HG02870 (cell line): ENCODE measurements around the gene CAPN12.

Experiments used
- ATAC-seq: cut with Tn5 transposase; IDR thresholded peaks from one replicate; pipeline ENCODE4 v1.9.1; 2021; ENCODE audit warnings: mild to moderate bottlenecking, moderate library complexity; ENCODE audit not compliant: unreplicated experiment

CAPN12 gene

DNA sequence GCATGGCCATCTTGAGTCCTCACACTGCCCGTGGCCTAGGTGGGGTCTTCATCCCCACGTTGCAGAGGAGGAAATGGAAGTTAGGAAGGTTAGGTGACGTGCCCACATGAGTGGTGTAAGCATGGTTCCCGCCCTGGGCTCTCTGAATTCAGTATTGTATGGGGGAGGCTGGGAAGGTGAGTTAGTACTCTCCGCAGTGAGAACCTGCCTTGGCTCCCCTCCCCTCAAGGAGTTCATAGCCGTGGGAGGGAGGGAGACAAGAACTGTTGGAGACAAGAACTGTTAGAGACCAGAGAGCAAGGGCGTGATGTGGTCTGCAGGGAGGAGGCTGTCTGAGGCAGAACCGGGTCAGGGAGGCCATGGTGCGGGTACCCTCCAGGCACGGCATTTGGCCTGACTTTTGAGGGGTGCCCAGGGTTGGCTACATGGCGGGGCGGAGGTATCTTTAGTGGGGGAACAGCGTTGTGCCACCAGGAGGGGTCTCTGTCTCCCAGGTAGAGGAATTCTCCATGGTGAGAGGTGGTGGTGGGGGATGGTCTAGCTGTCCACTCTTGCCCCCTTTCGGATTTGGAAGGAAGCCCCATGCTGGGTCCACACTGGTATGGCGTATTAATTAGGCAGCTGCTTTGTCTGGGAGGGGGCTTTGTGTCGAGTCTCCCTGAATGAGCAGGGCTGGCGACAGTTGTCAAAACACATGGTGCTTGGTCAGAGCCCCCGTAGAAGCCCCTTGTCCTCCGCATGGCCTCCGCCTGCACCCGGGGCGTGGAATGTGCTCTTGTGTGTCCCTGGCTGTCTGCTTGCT lies 45.8 kb downstream of the CAPN12 start:
- ATAC-seq = no peak

DNA sequence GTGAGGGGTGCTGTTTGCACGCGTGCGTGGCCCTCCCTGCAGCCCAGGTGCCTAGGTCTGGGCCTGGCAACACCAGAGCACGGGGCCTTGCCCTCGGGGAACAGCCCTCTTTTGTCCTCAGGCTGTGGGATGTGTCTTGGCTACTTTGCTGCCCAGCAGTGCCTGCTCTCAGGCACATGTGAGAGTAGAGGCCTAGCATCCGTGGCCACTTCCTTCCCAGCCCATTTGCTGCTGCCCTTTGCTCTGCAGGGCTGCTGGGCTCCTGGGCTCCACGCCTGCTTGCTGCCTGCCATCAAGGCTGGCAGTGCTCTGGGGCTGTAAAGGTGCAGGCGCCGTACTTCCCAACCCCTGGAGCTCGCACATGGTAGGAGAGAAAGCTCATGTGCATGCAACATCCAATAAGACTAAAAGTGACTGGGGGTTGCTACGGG lies 46.6 kb downstream of the CAPN12 start:
- ATAC-seq = no peak

DNA sequence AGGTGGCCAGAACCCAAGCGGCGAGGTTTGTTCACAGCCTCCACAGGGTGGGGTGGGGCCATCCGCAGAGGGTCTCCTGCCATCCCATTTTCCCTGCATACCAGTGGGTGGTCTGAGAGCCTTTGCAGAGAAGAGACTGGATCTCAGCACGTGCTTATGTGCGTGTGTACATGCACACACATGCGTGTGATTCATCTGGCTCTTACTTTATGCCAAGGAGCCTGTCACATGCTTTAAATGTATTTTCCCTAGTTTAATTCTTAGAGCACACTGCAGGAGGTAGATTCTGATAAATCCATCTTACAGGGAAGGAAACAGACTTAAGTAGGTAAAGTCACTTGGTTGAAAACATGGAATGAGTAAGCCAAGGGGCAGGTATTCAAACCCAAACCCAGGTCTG lies 47.1 kb downstream of the CAPN12 start:
- ATAC-seq = no peak

DNA sequence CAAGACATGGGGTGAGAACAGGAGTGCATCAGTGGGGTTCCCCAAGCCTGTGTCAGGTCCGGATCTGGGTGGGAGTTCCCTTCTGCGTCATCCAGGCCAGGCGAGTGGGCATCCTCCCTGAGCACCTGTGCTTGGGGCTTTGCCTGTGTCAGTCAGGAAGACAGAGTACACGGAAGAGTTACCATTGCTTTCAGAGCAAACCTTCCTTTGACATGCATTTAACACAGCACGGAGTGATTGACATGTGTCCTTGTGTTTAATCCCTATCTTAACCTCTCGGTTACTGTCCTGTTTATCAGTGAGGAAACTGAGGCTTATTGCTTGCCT lies 47.6 kb downstream of the CAPN12 start:
- ATAC-seq = no peak

DNA sequence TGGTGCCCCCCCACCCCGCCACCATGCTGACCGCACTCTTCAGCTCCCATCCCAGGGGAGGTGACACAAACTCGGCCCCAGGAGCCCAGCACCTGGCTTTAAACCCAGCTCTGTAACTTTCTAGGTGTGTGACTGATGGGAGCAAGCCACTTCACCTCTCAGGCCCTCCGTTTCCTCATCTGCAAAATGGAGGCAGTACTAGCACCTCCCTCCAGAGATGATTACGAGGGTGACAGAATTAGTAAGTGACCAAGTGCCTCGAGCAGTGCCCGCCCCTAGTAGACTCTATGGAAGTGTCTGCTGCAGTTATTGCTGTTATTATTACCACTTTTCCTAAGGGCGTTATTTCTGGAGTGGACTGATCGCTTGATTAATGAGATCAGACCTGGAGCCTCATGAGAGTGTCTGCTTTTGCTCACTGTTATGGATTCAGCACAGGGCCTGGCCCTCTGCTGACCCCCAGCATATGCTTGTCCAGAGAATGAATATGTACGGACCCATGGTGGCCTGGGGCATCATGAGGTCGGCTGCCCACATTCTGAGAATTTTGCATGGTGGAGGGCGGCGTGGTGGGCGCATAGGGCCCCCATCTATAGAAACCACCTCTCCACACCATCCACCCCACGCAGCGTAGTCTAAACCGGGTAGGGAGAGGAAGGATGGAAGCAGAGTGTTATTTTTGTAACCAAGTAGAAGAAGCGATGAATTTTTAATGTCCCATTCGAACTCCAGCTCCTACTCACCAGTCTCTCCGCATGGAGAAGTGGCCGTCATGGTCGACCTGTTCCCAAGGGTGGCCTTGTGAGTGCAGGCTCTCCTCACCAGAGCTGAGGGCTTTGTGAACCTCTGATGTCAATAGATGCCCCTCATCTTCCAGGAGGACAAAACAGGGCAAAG lies 48.2 kb downstream of the CAPN12 start:
- ATAC-seq = no peak

DNA sequence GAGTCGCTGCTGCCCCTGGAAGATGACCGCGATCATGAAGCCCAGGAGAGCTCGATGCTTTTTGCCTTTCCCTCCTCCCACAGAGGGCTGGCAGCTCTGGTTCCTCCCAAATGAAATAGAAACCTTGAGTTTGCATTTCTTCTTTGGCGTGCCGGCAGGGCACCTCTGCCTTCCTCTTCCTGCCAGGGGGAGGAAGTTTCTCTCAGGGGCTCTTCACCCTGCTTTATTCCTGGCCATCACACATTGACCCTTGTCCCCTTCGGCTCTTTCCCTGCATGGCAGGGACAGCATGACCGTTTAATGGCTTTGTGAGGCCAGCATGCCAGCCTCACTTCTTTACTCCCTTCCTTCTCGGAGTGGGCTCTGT lies 49.0 kb downstream of the CAPN12 start:
- no peak for ATAC-seq

DNA sequence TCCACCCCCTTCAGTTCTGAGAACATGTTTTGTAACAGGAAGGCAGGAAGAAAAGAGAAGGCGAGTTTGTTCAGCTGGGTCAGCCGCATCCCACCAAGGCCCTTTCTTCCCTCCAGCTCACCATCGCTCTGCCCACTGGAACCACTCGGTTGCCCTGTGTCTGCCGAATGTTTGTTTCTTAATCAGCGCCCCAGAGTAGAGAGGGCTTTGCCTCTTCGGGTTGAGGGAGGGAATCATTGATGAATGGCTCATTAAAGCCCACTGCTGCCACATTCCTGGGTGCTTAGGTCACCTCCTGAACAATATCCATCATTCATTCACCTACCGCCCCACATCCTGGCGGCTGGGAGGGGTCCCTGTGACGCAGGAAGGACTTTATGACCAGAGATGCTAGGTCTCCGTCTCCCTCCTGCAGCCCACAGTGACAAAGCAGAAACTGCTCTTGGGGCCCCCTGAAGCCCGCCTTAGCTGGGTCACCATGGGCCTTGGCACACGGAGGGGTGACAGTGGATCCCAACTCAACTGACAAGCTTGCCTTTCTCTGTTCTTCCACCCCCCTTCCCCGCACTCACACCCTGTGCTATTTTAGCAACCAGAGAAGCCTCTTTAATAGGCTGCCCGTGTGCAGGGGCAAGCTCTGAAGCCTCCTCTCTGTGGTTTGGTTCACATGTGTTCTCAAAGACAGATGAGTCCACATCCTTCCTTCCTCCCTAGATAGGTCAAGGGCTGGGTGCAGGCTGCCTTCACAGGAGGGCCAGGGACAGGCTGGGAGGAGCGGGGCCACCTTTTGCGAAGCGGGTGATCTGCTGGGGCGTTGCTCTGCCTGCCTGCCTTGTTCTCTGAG lies 50.7 kb downstream of the CAPN12 start:
- no peak for ATAC-seq

DNA sequence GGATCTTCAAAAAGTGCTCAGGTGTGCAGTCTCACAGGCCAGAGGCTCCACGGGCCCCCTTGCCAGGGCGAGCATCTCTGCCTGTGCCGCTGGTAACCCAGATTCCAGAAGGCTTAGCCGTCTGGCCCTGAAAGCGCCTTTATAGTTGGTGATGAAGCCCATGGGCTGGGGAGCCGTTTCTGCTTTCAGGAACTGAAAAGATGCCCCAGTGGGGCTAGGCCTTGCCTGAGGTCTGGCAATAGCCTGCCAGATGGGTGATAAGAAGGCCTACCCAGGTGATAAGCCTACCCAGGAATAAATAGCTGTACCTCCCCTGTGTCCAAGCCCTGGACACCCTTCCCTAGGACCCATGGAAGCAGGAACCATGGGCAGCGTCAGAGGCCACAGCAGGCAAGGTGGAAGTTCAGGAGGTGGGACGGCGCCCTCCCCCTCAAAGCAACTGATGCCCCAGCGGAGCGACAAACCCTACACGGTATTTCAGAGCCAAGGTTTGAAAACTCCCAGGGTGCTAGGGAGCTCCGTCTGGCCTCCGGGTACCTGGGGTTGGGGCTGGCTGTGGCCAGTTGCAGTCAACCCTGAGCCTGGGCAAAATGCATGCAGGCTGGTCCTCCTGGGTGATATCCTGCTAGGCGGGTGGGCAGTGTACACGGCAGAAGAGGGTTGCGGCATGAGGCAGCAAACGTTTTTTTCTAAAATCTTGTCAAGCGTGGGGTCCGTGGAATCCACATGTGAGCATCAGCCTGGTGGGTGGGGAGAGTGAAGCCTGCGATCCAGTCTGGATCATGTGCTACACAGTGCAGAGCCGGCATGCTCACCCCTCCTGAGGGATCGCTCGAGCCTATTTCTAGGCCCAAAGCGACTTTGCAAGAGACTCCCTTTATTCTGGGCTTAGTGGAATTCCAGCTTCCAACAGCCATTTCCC lies 51.6 kb downstream of the CAPN12 start:
- ATAC-seq = no peak

DNA sequence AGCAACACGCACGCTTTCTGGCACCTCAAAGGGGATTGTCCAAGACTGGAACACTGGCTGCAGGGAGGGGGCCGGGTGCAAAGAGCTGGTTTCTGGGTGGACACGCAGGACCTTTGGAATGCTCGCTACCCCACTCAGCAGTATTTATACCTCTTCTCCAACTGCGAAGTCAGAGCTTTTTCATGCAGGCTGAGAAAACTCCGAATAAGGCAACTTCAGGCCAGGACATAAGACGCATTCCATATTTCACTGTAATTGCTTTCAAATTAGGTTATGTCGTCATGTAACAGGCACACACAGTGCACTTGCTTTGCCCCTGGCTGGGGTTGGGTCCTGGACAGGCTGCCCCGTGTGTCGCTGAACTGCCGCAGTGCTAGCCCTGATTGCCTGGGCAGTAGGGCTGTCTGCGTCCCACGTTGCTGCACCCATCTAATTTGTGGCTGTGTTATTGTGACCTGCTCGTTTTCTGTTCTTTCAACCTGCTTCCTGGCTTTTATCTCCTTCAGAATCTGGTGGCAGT lies 52.3 kb downstream of the CAPN12 start:
- ATAC-seq = no peak

DNA sequence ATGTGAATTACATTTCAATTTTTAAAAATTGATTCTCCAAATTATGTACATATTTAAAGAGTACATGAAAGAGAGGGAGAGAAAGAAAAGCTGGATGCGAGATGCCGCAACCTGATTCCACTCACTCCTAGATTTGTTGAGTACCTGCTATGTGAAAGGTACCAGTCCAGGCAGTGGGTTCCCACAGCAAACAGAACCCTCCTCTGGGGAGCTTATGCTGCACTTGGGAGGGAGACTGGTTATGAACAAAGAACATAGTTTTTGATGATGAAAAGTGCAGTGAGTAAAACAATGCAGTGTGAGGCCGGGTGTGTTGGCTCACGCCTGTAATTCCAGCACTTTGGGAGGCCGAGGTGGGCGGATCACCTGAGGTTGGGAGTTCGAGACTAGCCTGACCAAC lies 53.4 kb downstream of the CAPN12 start:
- ATAC-seq = no peak

DNA sequence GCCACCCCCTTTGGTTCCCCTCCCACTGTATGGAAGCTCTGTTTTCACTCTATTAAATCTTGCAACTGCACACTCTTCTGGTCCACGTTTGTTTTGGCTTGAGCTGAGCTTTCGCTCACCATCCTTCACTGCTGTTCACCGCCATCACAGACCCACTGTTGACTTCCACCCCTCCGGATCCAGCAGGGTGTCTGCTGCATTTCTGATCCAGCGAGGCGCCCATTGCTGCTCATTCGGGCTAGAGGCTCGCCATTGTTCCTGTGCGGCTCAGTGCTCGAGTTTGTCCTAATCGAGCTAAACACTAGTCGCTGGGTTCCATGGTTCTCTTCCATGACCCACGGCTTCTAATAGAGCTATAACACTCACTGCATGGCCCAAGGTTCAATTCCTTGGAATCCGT lies 54.1 kb downstream of the CAPN12 start:
- no peak for ATAC-seq

DNA sequence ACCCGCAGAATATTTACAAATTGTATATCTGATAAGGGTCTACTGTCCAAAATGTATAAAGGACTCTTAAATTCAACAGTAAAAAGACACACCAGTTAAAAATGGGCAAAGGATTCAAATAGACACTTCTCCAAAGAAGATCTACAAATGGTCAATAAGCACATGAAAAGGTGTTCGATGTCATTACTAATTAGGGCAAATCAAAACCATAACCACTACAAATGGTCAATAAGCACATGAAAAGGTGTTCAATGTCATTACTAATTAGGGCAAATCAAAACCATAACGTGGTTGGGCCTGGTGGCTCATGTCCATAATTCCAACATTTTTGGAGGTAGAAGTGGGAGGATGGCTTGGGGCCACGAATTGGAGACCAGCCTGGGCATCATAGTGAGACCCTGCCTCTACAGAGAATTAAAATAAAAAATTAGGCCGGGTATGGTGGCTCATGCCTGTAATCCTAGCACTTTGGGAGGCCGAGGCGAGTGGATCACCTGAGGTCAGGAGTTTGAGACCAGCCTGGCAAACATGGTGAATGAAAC lies 56.4 kb downstream of the CAPN12 start:
- ATAC-seq = no peak

DNA sequence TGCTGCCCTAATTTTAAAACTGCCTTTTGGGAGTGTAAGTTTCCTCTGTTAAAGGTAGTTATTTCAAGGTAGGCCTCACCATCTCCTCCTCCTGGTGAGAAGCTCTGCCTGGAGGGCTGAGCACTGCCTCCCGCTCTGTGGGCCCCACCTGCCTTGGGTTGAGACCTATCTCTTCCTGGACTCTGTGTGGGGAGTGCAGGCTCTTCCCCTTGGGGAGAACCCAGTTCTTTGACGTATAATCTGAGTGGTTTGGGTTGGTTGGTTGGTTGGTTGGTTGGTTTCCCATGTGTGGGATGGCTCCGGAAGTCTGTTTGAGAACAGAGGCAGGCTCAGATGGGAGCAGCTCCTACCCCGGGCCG lies 57.8 kb downstream of the CAPN12 start:
- no peak for ATAC-seq

DNA sequence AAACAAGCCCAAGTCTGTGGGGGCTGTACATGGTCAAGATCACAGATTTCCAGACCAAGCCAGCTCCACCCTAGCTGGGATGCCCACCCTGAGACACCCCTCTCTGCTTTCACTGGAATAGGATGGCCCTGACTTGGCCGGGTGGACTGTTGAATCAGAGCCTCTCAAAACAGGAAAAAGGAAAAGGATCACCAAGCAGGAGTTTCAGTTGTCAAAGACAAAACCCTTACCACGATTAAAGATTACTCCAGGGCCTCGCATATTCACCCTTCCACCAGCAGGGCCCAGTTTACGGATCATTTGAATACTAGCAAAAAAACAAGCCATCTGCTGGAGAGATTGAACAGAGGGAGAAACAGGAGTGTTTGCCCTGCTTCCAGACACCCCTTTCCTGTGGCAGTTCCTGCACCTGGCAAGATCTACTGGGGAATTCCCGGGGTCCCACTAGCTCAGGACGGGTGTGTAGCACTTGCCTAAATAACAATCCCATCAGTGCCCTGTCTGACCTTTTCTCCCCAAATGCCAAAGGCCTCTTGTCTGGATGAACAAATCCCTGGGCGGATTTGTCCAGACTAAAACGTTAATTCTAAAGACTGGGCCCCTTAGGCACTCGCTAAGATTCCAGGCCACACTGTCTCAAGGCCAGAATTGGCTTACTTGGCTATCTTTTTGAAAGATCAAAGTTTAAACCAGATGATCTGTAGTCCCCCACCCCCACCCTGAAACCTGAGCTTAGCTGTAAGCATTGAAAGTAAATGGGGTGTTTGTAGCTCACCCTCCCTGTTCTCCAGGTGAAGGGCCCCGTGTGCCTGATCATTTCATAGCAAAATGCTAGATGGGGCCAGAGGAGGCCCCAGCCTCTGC lies 58.4 kb downstream of the CAPN12 start:
- ATAC-seq = no peak

DNA sequence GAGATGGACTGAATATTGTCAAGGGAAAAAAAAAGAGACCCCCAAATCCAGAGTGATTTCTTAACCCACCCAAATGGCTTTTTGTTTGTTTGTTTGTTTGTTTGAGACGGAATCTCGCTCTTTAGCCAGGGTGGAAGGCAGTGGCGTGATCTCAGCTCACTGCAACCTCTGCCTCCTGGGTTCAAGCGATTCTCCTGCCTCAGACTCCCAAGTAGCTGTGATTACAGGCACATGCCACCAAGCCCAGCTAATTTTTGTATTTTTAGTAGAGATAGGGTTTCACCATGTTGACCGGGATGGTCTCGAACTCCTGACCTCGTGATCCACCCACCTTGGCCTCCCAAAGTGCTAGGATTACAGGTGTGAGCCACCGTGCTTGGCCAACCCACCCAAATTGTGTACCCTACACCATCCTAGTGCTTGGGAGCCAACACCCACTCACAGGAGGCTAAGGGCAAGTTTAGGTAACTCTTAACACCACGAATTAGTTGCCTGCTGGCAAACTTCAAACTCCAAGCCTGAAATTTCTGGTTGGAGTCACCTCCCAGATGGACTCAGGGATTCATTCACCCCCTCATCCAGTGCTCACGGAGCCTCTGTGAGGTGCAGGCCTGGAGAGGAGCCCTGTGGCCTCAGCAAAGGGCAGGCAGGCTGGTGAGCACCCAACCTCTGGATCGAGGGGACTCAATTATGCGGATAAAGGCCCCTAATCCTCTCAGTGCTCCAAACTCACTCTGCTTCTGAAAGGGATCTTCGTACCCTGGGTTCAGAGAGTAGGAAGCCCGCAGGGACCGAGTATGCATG lies 59.2 kb downstream of the CAPN12 start:
- no peak for ATAC-seq

DNA sequence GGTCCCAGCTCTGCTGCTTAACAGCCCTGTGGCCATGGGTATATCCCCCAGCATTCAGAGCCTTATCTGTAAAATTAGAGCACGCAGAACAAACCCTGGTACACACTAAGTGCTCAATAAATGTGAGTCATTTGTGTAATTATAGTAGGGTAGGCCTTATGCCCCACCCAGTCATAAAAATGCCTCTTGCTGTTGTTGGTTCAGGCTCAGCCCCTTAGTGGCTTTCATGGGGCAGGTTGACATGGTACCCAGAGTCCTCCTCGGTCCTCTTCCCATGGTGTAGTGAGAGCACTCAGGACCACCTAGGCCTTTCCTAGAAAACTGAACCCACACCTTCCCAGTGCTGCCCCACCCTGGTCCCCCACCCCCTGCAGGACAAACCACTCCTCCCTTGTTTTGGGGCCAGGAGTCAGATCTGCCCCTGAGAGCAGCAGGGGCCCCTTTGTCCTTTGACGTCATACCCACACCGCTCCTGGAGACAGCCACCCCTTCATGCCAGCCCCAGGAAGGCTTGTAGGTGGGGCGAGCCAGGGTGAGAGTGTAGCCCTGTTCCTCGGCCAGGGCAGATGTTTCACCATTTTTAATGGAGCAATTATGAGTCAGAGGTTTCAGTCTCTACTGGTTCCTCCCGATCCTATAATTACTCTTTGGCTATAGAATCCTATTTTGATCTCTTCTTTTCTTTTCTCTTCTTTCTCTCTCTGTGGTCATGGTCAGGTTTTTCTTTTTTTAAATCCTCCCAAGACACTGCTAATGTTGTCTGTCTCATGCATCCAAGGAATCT lies 60.0 kb downstream of the CAPN12 start:
- no peak for ATAC-seq

DNA sequence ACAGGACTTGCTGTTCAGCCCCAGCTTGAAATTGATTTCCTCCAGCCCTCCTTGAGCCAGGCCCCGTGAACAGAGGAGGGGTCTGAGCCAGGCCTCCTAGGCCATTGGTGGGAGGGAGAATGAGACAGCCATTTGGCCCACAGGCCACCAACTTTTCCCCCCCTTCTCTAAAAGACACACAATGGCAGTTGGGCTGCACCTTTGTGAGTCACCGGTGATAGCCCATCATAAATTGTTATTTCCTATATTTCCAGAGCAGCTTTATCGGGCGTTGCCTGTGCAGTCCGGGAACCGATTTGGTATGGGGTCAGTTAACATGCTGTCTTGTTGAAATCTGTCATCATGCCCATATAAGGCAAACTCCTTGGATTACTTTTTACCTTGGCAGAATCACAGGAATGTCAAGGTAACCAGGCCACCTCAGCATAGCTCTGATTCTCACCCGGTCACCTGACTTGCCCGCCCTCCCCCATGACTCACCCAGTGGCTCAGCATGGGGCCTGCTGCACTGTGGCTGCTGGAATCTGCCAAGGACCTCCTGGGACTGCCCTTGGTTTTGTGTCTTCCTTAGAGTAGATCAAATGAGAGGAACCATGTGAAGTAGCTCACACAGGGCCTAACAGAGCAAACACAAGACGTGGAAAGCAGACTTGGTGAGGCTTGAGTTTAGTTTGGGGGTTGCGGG lies 60.7 kb downstream of the CAPN12 start:
- no peak for ATAC-seq
